ENCODE results near the gene RAB11FIP5. TPM values are rescaled to one million over a fixed set of nuclear protein-coding genes. Genes with fewer than 3 reads are reported as not detected.

RAB11FIP5 gene
- total and polyA plus RNA-seq, 10 of the 15 experiments (the other 5 are each of a cell fraction or from before 2014, with no cell fraction given), result 0.03 to 0.20 (median 0.06) TPM; not detected in 6

- no peak for TF ChIP-seq ZBTB4 (CRISPR knock-in tag; IDR thresholded peaks at IDR 0.05)
- TF ChIP-seq TBL1XR1 (IDR thresholded peaks at IDR 0.05; ENCODE audit: low read depth, low read length), result no peak
- no peak for TF ChIP-seq NFIC (IDR thresholded peaks at IDR 0.05; ENCODE audit: low read depth, low read length)
- no peak for TF ChIP-seq RAD51 (IDR thresholded peaks at IDR 0.05)
These were observed 59.2 kb downstream of the RAB11FIP5 start (continued) for GRCh38 chr2:73053316-73054114.

GRCh38 chr2:73050121-73050545 lies 62.6 kb downstream of the RAB11FIP5 start:
- no peak overlapping the region for H2AFZ ChIP-seq (ENCODE audit: control insufficient read depth, low read depth, low read length)
- ChIA-PET SMC1A (ENCODE audit: uncharacterized antibody, unreplicated experiment) (no interaction called here), RAD21 (ENCODE audit: unreplicated experiment) (no interaction called here), POLR2A (no interaction called here), CTCF (no interaction called here)
- H3K27ac ChIP-seq (ENCODE audit: control insufficient read depth, insufficient read depth), result no peak overlapping the region
- WGBS (ENCODE audit: insufficient coverage, insufficient replicate concordance, low lambda C conversion rate, missing lambda C conversion rate), result 81% methylated on average over 6 of the region's 6 CpGs
- no peaks in the 10 kb centered on the region for H4K20me1 ChIP-seq (ENCODE audit: control insufficient read depth, insufficient read depth)
- BruUV-seq (replicated peaks), result no TSS peak
- no peak overlapping the region for H3K9ac ChIP-seq (ENCODE audit: control insufficient read depth, insufficient read depth, low read length)
- no peaks in the 10 kb centered on the region for H3K9me3 ChIP-seq (replicated peaks; ENCODE audit: control insufficient read depth, insufficient read depth, low read length)
- in situ Hi-C loops (cut with MboI), result no loop called here
- intact Hi-C loops (cut with micrococcal nuclease; ENCODE audit: unreplicated experiment), result no loop called here
- H3K4me2 ChIP-seq (ENCODE audit: control insufficient read depth, insufficient read depth), result no peak overlapping the region
- no peak overlapping the region for H3K4me3 ChIP-seq
- no peak for ATAC-seq
- no peak for DNase-seq (ENCODE audit: low read depth, low spot score)
- no peaks in the 10 kb centered on the region for H3K36me3 ChIP-seq (ENCODE audit: control insufficient read depth in 2 of 2, insufficient read depth in 2 of 2, low read length in 1 of 2)
- no peaks in the 10 kb centered on the region for H3K27me3 ChIP-seq (replicated peaks in 1 of 2; ENCODE audit: control insufficient read depth in 2 of 2, insufficient read depth in 2 of 2, low read length in 1 of 2)
- H3K4me1 ChIP-seq (ENCODE audit: control insufficient read depth, insufficient read depth, low read length), result no peaks in the 10 kb centered on the region
- H3K79me2 ChIP-seq (ENCODE audit: control insufficient read depth, insufficient read depth, low read length), result no peaks in the 10 kb centered on the region
- FAIRE-seq, result no peak
- TF ChIP-seq YY1 (IDR thresholded peaks at IDR 0.05; ENCODE audit: low read depth, low read length) (no peak), ZSCAN29 (IDR thresholded peaks at IDR 0.05) (no peak), POLR2AphosphoS5 (IDR thresholded peaks at IDR 0.05; ENCODE audit: low read length) (no peak), ETV6 (conservative IDR thresholded peaks at IDR 0.05 in 1 of 2, IDR thresholded peaks at IDR 0.05 in 1 of 2; ENCODE audit: borderline replicate concordance in 1 of 2, low read depth in 1 of 2) (no peak), E4F1 (IDR thresholded peaks at IDR 0.05; ENCODE audit: borderline replicate concordance, partially characterized antibody) (no peak), TCF12 (IDR thresholded peaks at IDR 0.05; ENCODE audit: low read depth, low read length) (no peak), NFYA (IDR thresholded peaks at IDR 0.05; ENCODE audit: borderline replicate concordance, low read depth, low read length) (no peak), EGR1 (IDR thresholded peaks at IDR 0.05; ENCODE audit: borderline replicate concordance in 1 of 2, low read depth in 2 of 2, low read length in 2 of 2) (no peak), CEBPZ (IDR thresholded peaks at IDR 0.05; ENCODE audit: low read depth, low read length) (no peak)
